ENCODE measurements around the gene LSMEM2. TPM values are rescaled to one million over a fixed set of nuclear protein-coding genes. Genes with fewer than 3 reads are reported as not detected.
A peak's percentile ranks its signal among the peaks of the same experiment; 100 is the strongest.

LSMEM2 gene
- total RNA-seq: not detected
- total RNA-seq (2013): not detected

DNA sequence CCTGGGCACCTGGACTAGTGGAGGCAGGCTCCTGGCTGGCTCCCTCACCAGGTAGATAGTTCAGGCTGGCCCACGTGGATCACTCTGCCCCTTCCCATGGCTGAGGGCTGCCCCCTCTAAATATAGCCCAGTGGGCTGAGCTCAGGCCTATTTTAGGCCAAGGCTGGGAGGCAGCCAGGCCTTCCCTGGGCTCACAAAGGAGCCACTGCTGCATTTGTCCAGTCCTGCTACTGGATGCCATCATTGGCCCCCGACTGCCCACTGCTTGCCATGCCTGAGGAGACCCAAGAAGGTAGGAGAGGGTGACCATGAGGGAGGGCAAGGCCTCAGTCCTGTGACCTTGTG, at the start of gene LSMEM2:
TSS of gene LSMEM2 (plus strand) at position 208 of the 345 bp plus-strand sequence. CDS start at position 235, 27 bp downstream.
- intact Hi-C loops (cut with micrococcal nuclease): no loop called here
- H3K9me3 Mint-ChIP-seq: no peaks in the 10 kb centered on the region
- H3K27ac ChIP-seq (ENCODE audit: low read length): no peak within 1 kb of the TSS
- H3K36me3 ChIP-seq (ENCODE audit: control insufficient read depth, insufficient read depth, low read length): no peaks in the 10 kb centered on the region
- H3K4me3 Mint-ChIP-seq: no peak within 1 kb of the TSS
- H3K27me3 Mint-ChIP-seq (ENCODE audit: low read depth in 2 of 2): peaks cover 7 to 26% of the 10 kb centered on the region in 2 donors
- peaks cover 5 to 20% of the 10 kb centered on the region in 2 donors for H3K4me1 Mint-ChIP-seq
- TF ChIP-seq, protein P1, sequence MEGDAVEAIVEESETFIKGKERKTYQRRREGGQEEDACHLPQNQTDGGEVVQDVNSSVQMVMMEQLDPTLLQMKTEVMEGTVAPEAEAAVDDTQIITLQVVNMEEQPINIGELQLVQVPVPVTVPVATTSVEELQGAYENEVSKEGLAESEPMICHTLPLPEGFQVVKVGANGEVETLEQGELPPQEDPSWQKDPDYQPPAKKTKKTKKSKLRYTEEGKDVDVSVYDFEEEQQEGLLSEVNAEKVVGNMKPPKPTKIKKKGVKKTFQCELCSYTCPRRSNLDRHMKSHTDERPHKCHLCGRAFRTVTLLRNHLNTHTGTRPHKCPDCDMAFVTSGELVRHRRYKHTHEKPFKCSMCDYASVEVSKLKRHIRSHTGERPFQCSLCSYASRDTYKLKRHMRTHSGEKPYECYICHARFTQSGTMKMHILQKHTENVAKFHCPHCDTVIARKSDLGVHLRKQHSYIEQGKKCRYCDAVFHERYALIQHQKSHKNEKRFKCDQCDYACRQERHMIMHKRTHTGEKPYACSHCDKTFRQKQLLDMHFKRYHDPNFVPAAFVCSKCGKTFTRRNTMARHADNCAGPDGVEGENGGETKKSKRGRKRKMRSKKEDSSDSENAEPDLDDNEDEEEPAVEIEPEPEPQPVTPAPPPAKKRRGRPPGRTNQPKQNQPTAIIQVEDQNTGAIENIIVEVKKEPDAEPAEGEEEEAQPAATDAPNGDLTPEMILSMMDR (IDR thresholded peaks at IDR 0.05): no peak
- DNase-seq: no peak
- 78% methylated on average over 2 of the region's 2 CpGs for WGBS (ENCODE audit: insufficient coverage)
- no peak within 1 kb of the TSS for H3K27ac Mint-ChIP-seq
- peaks cover 22% of the 10 kb centered on the region for H3K4me1 ChIP-seq (ENCODE audit: control insufficient read depth, insufficient read depth, low read length)
- no peak within 1 kb of the TSS for H3K4me3 ChIP-seq (ENCODE audit: low read length)
- ATAC-seq: no peak
- H3K9me3 ChIP-seq (ENCODE audit: control insufficient read depth, insufficient read depth, low read length): no peaks in the 10 kb centered on the region
- H3K27me3 ChIP-seq (ENCODE audit: control insufficient read depth, insufficient read depth, low read length): peaks cover 29% of the 10 kb centered on the region
- no peaks in the 10 kb centered on the region for H3K36me3 Mint-ChIP-seq

DNA sequence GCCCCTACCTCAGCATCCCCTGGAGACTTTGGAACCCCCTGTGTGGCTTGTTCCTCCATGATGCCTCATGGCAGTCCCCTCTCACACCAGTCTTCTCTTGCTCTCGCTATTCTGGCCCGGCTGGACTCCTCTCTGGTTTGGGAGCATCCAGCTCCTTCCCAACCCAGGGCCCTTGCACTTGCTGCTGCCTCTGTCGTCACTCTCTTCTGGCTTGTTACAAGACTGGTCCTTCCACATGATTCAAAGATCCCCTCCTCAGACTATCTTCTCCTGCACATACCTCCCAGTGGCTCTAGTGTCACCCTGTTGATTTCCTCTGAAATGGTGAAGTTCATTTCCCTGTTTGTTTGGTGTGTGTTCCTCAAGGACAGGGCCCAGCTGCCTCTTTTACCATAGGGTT, 49.4 kb upstream of the LSMEM2 start:
- H3K4me3 Mint-ChIP-seq: peak overlapping the region; percentile 49

DNA sequence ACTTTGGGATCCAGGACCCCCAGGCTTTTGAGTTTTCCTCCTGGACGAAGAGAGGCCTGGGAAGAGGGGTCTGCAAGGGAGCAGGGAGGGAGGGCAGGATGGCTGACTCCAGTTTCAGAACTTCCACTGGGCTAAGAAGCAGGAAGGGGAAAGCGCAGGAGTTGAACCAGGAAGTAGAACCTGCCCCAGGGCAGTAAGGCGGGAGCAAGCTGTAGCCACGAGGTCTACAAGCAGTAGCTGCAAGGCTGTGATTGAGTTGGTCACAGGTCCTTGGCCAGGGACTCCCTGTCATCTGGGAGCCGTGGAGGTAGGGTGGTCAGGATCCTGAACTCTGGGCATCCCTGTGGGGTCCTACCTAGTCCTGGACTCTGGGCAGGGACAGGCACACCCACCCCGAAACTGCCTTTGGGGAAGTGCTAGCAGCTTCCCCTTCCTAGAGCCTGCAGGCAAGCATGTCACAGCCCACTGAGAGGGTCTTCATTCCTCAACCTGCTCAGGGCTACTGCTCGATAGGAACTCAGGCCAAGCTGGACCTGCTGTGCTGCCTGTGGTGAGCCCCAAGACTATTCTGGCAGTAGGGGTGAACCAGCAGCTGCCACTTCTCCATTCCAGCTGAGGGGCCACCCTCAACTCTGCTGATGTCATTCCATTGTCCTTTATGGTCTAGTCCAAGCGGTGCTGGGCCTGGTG, 48.6 kb upstream of the LSMEM2 start:
- Histone ChIP-seq H3K9me3 (ENCODE audit: control insufficient read depth, insufficient read depth, low read length) (no peaks in the 10 kb centered on the region), H3K4me3 (ENCODE audit: low read length) (no peak overlapping the region), H3K27ac (ENCODE audit: low read length) (no peak overlapping the region), H3K36me3 (ENCODE audit: control insufficient read depth, insufficient read depth, low read length) (no peaks in the 10 kb centered on the region), H3K4me1 (ENCODE audit: control insufficient read depth, insufficient read depth, low read length) (peaks cover 49% of the 10 kb centered on the region), H3K27me3 (ENCODE audit: control insufficient read depth, insufficient read depth, low read length) (no peaks in the 10 kb centered on the region)
- TF ChIP-seq, protein P1 (IDR thresholded peaks at IDR 0.05): no peak
- H3K4me1 Mint-ChIP-seq: peaks cover 16 to 23% of the 10 kb centered on the region in 2 donors
- no peaks in the 10 kb centered on the region for H3K9me3 Mint-ChIP-seq
- no peaks in the 10 kb centered on the region for H3K27me3 Mint-ChIP-seq (ENCODE audit: low read depth in 2 of 2)
- H3K4me3 Mint-ChIP-seq: no peak overlapping the region
- DNase-seq (no peak), ATAC-seq (no peak)
- 74% methylated on average over 8 of the region's 8 CpGs for WGBS (ENCODE audit: insufficient coverage)
- intact Hi-C loops (cut with micrococcal nuclease): no loop called here
- no peaks in the 10 kb centered on the region for H3K36me3 Mint-ChIP-seq
- no peak overlapping the region for H3K27ac Mint-ChIP-seq

More for the DNA sequence above, 49.4 kb upstream of the LSMEM2 start:
- Mint-ChIP-seq H3K36me3 (no peaks in the 10 kb centered on the region), H3K9me3 (no peaks in the 10 kb centered on the region), H3K27ac (no peak overlapping the region), H3K4me1 (peaks cover 16 to 23% of the 10 kb centered on the region in 2 donors), H3K27me3 (ENCODE audit: low read depth in 2 of 2) (peaks cover 4% of the 10 kb centered on the region in 2 donors)
- 95% methylated on average over 3 of the region's 3 CpGs for WGBS (ENCODE audit: insufficient coverage)
- TF ChIP-seq, protein P1 (IDR thresholded peaks at IDR 0.05): no peak
- no peak for ATAC-seq
- no peak overlapping the region for H3K27ac ChIP-seq (ENCODE audit: low read length)
- no peak overlapping the region for H3K4me3 ChIP-seq (ENCODE audit: low read length)
- intact Hi-C loops (cut with micrococcal nuclease): no loop called here
- H3K36me3 ChIP-seq (ENCODE audit: control insufficient read depth, insufficient read depth, low read length): no peaks in the 10 kb centered on the region
- H3K27me3 ChIP-seq (ENCODE audit: control insufficient read depth, insufficient read depth, low read length): no peaks in the 10 kb centered on the region
- no peak for DNase-seq
- H3K9me3 ChIP-seq (ENCODE audit: control insufficient read depth, insufficient read depth, low read length): no peaks in the 10 kb centered on the region
- peaks cover 42% of the 10 kb centered on the region for H3K4me1 ChIP-seq (ENCODE audit: control insufficient read depth, insufficient read depth, low read length)

DNA sequence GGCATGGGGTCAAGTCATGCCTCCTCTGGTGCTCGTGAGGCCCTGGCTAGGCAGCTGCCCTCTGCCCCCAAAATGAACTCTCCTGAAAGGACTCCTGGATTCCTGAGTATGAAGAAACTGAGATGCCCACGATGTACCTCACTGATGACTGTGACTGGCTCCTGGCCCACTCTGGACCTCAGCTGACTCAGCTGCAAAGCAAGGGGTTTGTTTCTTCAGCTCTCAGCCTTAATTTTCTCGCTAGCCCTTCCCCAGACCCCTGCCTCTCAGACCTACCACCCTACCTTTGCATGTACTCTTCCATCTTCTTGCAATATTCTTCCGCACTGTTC, 48.1 kb upstream of the LSMEM2 start:
- no peaks in the 10 kb centered on the region for H3K9me3 Mint-ChIP-seq
- H3K27ac ChIP-seq (ENCODE audit: low read length): no peak overlapping the region
- no peak overlapping the region for H3K27ac Mint-ChIP-seq
- no peaks in the 10 kb centered on the region for H3K36me3 Mint-ChIP-seq
- H3K27me3 ChIP-seq (ENCODE audit: control insufficient read depth, insufficient read depth, low read length): no peaks in the 10 kb centered on the region
- no peak for ATAC-seq
- H3K36me3 ChIP-seq (ENCODE audit: control insufficient read depth, insufficient read depth, low read length): no peaks in the 10 kb centered on the region
- H3K4me1 ChIP-seq (ENCODE audit: control insufficient read depth, insufficient read depth, low read length): peaks cover 53% of the 10 kb centered on the region
- 89% methylated on average over 4 of the region's 4 CpGs for WGBS (ENCODE audit: insufficient coverage)
- TF ChIP-seq, protein P1 (IDR thresholded peaks at IDR 0.05): no peak
- DNase-seq: no peak
- peaks cover 20 to 27% of the 10 kb centered on the region in 2 donors for H3K4me1 Mint-ChIP-seq
- no peak overlapping the region for H3K4me3 ChIP-seq (ENCODE audit: low read length)
- no peaks in the 10 kb centered on the region for H3K9me3 ChIP-seq (ENCODE audit: control insufficient read depth, insufficient read depth, low read length)
- intact Hi-C loops (cut with micrococcal nuclease): no loop called here
- no peak overlapping the region for H3K4me3 Mint-ChIP-seq
- H3K27me3 Mint-ChIP-seq (ENCODE audit: low read depth in 2 of 2): no peaks in the 10 kb centered on the region

All from natural killer cell (primary cell).